IMR-90 (cell line): Measurements from ENCODE around the gene EGFL7. TPM values are rescaled to one million over a fixed set of nuclear protein-coding genes. Genes with fewer than 3 reads are reported as not detected.

Experiments used
- ATAC-seq: fragments of 200-7000 bp; cut with Tn5 transposase; 2 replicates; pipeline ENCODE4 v1.9.1; 2020; ENCODE audit warnings: low read depth, mild to moderate bottlenecking, moderate library complexity
- BruUV-seq: library from RNA; stranded (reverse); fragments of 400-500 nt; replicated peaks from 2 replicates; lab custom pipeline; 2021; lab: Mats Ljungman, UMichigan
- CTCF ChIA-PET: fragments of 300-600 bp; formaldehyde crosslinking; extraction: SDS; loops from one replicate; lab custom pipeline; 2021; ENCODE audit warnings: antibody characterized with exemption; lab: Yijun Ruan, JAX
- POLR2A ChIA-PET: fragments of 300-600 bp; sonication (Branson Sonifier 250); formaldehyde crosslinking; loops from one replicate; lab custom pipeline; 2022; ENCODE audit warnings: antibody characterized with exemption; ENCODE audit not compliant: unreplicated experiment; lab: Charles Lee
- DNase-seq: peaks from one replicate; pipeline ENCODE4 v3.0.0; 2013
- H2AFZ ChIP-seq: replicated peaks from 2 replicates; pipeline ENCODE3; 2013; ENCODE audit warnings: low read length, mild to moderate bottlenecking; ENCODE audit not compliant: poor library complexity
- H2AK5ac ChIP-seq: 2 replicates; pipeline ENCODE4 v1.6.1; 2013; ENCODE audit warnings: low read depth, low read length, inconsistent platforms
- H2AK9ac ChIP-seq: replicated peaks from 2 replicates; pipeline ENCODE3; 2013; ENCODE audit warnings: mild to moderate bottlenecking, low read depth, low read length, moderate library complexity; ENCODE audit not compliant: poor library complexity
- H2BK120ac ChIP-seq: 2 replicates; pipeline ENCODE4 v1.6.1; 2013; ENCODE audit warnings: low read depth, low read length, inconsistent platforms
- H2BK15ac ChIP-seq: 3 replicates; pipeline ENCODE4 v1.6.1; 2013; ENCODE audit warnings: low read depth, low read length, inconsistent platforms
- H2BK20ac ChIP-seq: 2 replicates; pipeline ENCODE4 v1.6.1; 2013; ENCODE audit warnings: low read depth, mild to moderate bottlenecking, inconsistent platforms, low read length, moderate library complexity
- H2BK5ac ChIP-seq: 2 replicates; pipeline ENCODE4 v1.6.1; 2013; ENCODE audit warnings: mild to moderate bottlenecking, low read depth, low read length, inconsistent platforms; ENCODE audit not compliant: poor library complexity, severe bottlenecking
- H3K14ac ChIP-seq: replicated peaks from 2 replicates; pipeline ENCODE4 v1.6.1; 2013; ENCODE audit warnings: low read depth, low read length, inconsistent platforms
- H3K18ac ChIP-seq: 2 replicates; pipeline ENCODE4 v1.6.1; 2013; ENCODE audit warnings: low read depth, low read length, control low read depth
- H3K23ac ChIP-seq: 2 replicates; pipeline ENCODE4 v1.6.1; 2013; ENCODE audit warnings: low read depth, low read length, inconsistent platforms
- H3K27ac ChIP-seq: 2 replicates; pipeline ENCODE4 v1.5.1; 2013; ENCODE audit warnings: mild to moderate bottlenecking, control low read depth, low read length; ENCODE audit not compliant: insufficient read depth
- H3K27me3 ChIP-seq: 2 replicates; pipeline ENCODE4 v1.6.1; 2013; ENCODE audit warnings: low read length; ENCODE audit not compliant: control insufficient read depth, insufficient read depth
- H3K36me3 ChIP-seq: 2 replicates; pipeline ENCODE4 v1.6.1; 2013; ENCODE audit warnings: low read length, mixed read lengths; ENCODE audit not compliant: control insufficient read depth, insufficient read depth
- H3K4ac ChIP-seq: 2 replicates; pipeline ENCODE4 v1.6.1; 2013; ENCODE audit warnings: low read depth, low read length, inconsistent platforms
- H3K4me1 ChIP-seq: 2 replicates; pipeline ENCODE4 v1.6.1; 2013; ENCODE audit warnings: low read length, mixed read lengths; ENCODE audit not compliant: control insufficient read depth, insufficient read depth
- H3K4me2 ChIP-seq: 2 replicates; pipeline ENCODE4 v1.6.1; 2013; ENCODE audit warnings: low read depth, mild to moderate bottlenecking, control low read depth, low read length, moderate library complexity
- H3K4me3 ChIP-seq: 2 replicates; pipeline ENCODE4 v1.5.1; 2013; ENCODE audit warnings: low read depth, mild to moderate bottlenecking, control low read depth, low read length, moderate library complexity; ENCODE audit not compliant: insufficient read depth
- H3K56ac ChIP-seq: 2 replicates; pipeline ENCODE4 v1.6.1; 2013; ENCODE audit warnings: low read length, inconsistent platforms; ENCODE audit not compliant: insufficient read depth; ENCODE audit errors: extremely low read depth
- H3K79me1 ChIP-seq, 2 experiments: 2 replicates each; pipeline ENCODE4 v1.6.1; 2013; ENCODE audit warnings: low read length in 2 of 2, inconsistent platforms in 1 of 2, low read depth in 1 of 2
- H3K9ac ChIP-seq: 2 replicates; pipeline ENCODE4 v1.6.1; 2013; ENCODE audit warnings: low read depth, low read length, control low read depth
- H3K9me1 ChIP-seq: 2 replicates; pipeline ENCODE4 v1.6.1; 2013; ENCODE audit warnings: low read length, inconsistent platforms; ENCODE audit not compliant: insufficient read depth
- H3K9me3 ChIP-seq: 2 replicates; pipeline ENCODE4 v1.6.1; 2013; ENCODE audit warnings: low read length; ENCODE audit not compliant: control insufficient read depth, insufficient read depth
- H4K20me1 ChIP-seq: 2 replicates; pipeline ENCODE4 v1.6.1; 2013; ENCODE audit warnings: low read length, inconsistent platforms; ENCODE audit not compliant: insufficient read depth
- H4K5ac ChIP-seq: 2 replicates; pipeline ENCODE4 v1.6.1; 2013; ENCODE audit warnings: mild to moderate bottlenecking, low read depth, low read length, control low read depth
- H4K8ac ChIP-seq, 2 experiments: 2 replicates each; pipeline ENCODE4 v1.6.1; 2013; ENCODE audit warnings: low read depth in 2 of 2, low read length in 2 of 2, control low read depth in 1 of 2, inconsistent platforms in 1 of 2
- H4K91ac ChIP-seq: 2 replicates; pipeline ENCODE4 v1.6.1; 2013; ENCODE audit warnings: low read depth, low read length, inconsistent platforms; ENCODE audit not compliant: insufficient read depth
- BHLHE40 ChIP-seq: fragments of 150-350 bp; IDR thresholded peaks from 2 replicates; pipeline ENCODE4 v1.6.1; 2016; ENCODE audit warnings: mild to moderate bottlenecking, low read depth, low read length
- CEBPB ChIP-seq: IDR thresholded peaks from 2 replicates; pipeline ENCODE4 v1.6.1; 2012; ENCODE audit warnings: low read depth, low read length, improper control_type of control experiment
- CHD1 ChIP-seq: IDR thresholded peaks from 2 replicates; pipeline ENCODE4 v1.6.1; 2012; ENCODE audit warnings: low read depth, low read length, improper control_type of control experiment
- CTCF ChIP-seq: conservative IDR thresholded peaks from 2 replicates; pipeline ENCODE4 v1.5.1; 2012; ENCODE audit warnings: mild to moderate bottlenecking, low read depth, low read length, improper control_type of control experiment
- ELK1 ChIP-seq: fragments of 150-350 bp; IDR thresholded peaks from 2 replicates; pipeline ENCODE4 v1.6.1; 2016; ENCODE audit warnings: low read depth, mild to moderate bottlenecking, low read length, moderate library complexity, borderline replicate concordance
- FOS ChIP-seq: fragments of 150-350 bp; IDR thresholded peaks from 2 replicates; pipeline ENCODE4 v1.6.1; 2016; ENCODE audit warnings: low read depth, low read length
- MAFK ChIP-seq: IDR thresholded peaks from 2 replicates; pipeline ENCODE4 v1.6.1; 2012; ENCODE audit warnings: low read depth, low read length, improper control_type of control experiment
- MAZ ChIP-seq: IDR thresholded peaks from 2 replicates; pipeline ENCODE4 v1.6.1; 2012; ENCODE audit warnings: low read depth, mild to moderate bottlenecking, low read length, improper control_type of control experiment, moderate library complexity, borderline replicate concordance
- MXI1 ChIP-seq: IDR thresholded peaks from 2 replicates; pipeline ENCODE4 v1.6.1; 2012; ENCODE audit warnings: low read depth, mild to moderate bottlenecking, low read length, moderate library complexity, borderline replicate concordance
- NFE2L2 ChIP-seq: fragments of 150-350 bp; IDR thresholded peaks from 2 replicates; pipeline ENCODE4 v1.6.1; 2016; ENCODE audit warnings: low read depth, mild to moderate bottlenecking, low read length
- POLR2A ChIP-seq: IDR thresholded peaks from 2 replicates; pipeline ENCODE4 v1.6.1; 2012; ENCODE audit warnings: mild to moderate bottlenecking, low read depth, low read length
- RAD21 ChIP-seq: IDR thresholded peaks from 2 replicates; pipeline ENCODE4 v1.6.1; 2012; ENCODE audit warnings: low read length, improper control_type of control experiment
- RFX5 ChIP-seq: IDR thresholded peaks from 2 replicates; pipeline ENCODE4 v1.8.0; 2012; ENCODE audit warnings: low read depth, mild to moderate bottlenecking, low read length, moderate library complexity
- SMC3 ChIP-seq: fragments of 150-350 bp; IDR thresholded peaks from 2 replicates; pipeline ENCODE4 v1.6.1; 2016; ENCODE audit warnings: low read depth, mild to moderate bottlenecking, antibody characterized with exemption, low read length, moderate library complexity
- USF2 ChIP-seq: fragments of 150-350 bp; IDR thresholded peaks from 2 replicates; pipeline ENCODE4 v1.6.1; 2017; ENCODE audit warnings: mild to moderate bottlenecking, antibody characterized with exemption, low read length, low read depth
- WGBS, 2 experiments: methylation state at CpG; one replicate each; pipeline versions ENCODE4 v1.1.5 to v1.1.7; 2013; ENCODE audit warnings: missing lambda C conversion rate in 2 of 2; ENCODE audit not compliant: insufficient read length in 1 of 2; ENCODE audit errors: extremely low coverage in 2 of 2; 5-methylcytosine and 5-hydroxymethylcytosine counted together
- dilution Hi-C: fragments of 300-500 bp; cut with HindIII; formaldehyde crosslinking; loops from one replicate; pipeline ENCODE4 v1.14.3; 2018; ENCODE audit warnings: low sequenced_read_pairs; ENCODE audit not compliant: unreplicated experiment
- in situ Hi-C: fragments of 300-500 bp; cut with MboI; formaldehyde crosslinking; loops from 3 replicates; pipeline ENCODE4 v1.14.3; 2019; ENCODE audit warnings: low sequenced_read_pairs, inconsistent platforms, mixed read lengths
- intact Hi-C: fragments of 100-400 bp; cut with micrococcal nuclease; formaldehyde crosslinking; loops from 2 replicates; pipeline ENCODE4 v1.10.0; 2022
- polyA plus RNA-seq, 3 experiments: library from polyadenylated mRNA; depleted of rRNA; stranded (reverse); fragments of >200 nt; gene quantifications; 2 replicates each; pipeline ENCODE4 v1.2.3, GENCODE V29; 2012; ENCODE audit warnings: low replicate concordance in 1 of 3
- total RNA-seq: library from RNA; depleted of rRNA; stranded (reverse); fragments of >200 nt; gene quantifications from 2 replicates; pipeline ENCODE4 v1.2.3, GENCODE V29; 2012

EGFL7 gene
- total and polyA plus RNA-seq, 2 of the 4 experiments (the other 2 are of a cell fraction): 2.2 to 10.4 TPM

GRCh38 chr9:136664000-136664915, 1.5 kb downstream of the EGFL7 start:
- no peak overlapping the region for H4K8ac ChIP-seq
- TF ChIP-seq RFX5 (no peak), ELK1 (no peak), MAFK (no peak), CEBPB (no peak), RAD21 (no peak), BHLHE40 (no peak), FOS (no peak), POLR2A (no peak), MXI1 (no peak), CHD1 (no peak), USF2 (no peak), MAZ (no peak), CTCF (no peak), NFE2L2 (no peak), SMC3 (no peak)

More at GRCh38 chr9:136664000-136664915, 1.5 kb downstream of the EGFL7 start:
- DNase-seq: no peak
- Histone ChIP-seq H3K9me1 (no peaks in the 10 kb centered on the region), H3K23ac (no peak overlapping the region; the same call in 1 of the 2 replicates), H3K14ac (no peak overlapping the region), H2BK5ac (no peak overlapping the region), H2AK9ac (peak overlapping the region; percentile 16), H4K91ac (no peak overlapping the region), H3K9ac (no peak overlapping the region), H2BK15ac (no peak overlapping the region), H3K27me3 (peaks cover 42% of the 10 kb centered on the region; the same call in 1 of the 2 replicates), H3K79me1 (no peaks in the 10 kb centered on the region), H3K4me2 (no peak overlapping the region), H3K56ac (no peak overlapping the region), H3K36me3 (no peaks in the 10 kb centered on the region), H2BK20ac (no peak overlapping the region), H4K20me1 (no peaks in the 10 kb centered on the region; the same call in 1 of the 2 replicates), H3K18ac (no peak overlapping the region), H3K4me1 (peaks cover 4% of the 10 kb centered on the region; the same call in 1 of the 2 replicates), H3K27ac (no peak overlapping the region), H4K5ac (no peak overlapping the region), H3K9me3 (no peaks in the 10 kb centered on the region), H2AK5ac (no peak overlapping the region), H2BK120ac (no peak overlapping the region), H2AFZ (peak overlapping the region; percentile 51), H3K4ac (no peak overlapping the region), H3K4me3 (no peak overlapping the region)
- no TSS peak for BruUV-seq
- in situ Hi-C loops (no loop called here), dilution Hi-C loops (no loop called here), intact Hi-C loops (no loop called here)
- no peak for ATAC-seq
- ChIA-PET CTCF (no interaction called here), POLR2A (no interaction called here)
- WGBS, 2 experiments: 88% methylated on average over 17 of the region's 27 CpGs; no CpG with 5 or more reads in 1 of the 2 experiments
